Activated T-helper 2 cell treated with anti-CD3 and anti-CD28 coated beads, Interferon-gamma antibody, Interleukin-2, Interleukin-4, amounts not matched to agents 10 μg/mL and 5 μg/mL and 100 μg/mL, durations not matched to agents 14 hours and 24 hours and 36 hours (primary cell): ENCODE data around the gene ZDHHC9. TPM values are rescaled to one million over a fixed set of nuclear protein-coding genes. Genes with fewer than 3 reads are reported as not detected.

ENCODE experiments used
- DNase-seq: peaks from one replicate; pipeline ENCODE4 v3.0.0; 2021; ENCODE audit warnings: low spot score
- H3K27ac Mint-ChIP-seq: one replicate; pipeline ENCODE4 v1.8.0; 2021; ENCODE audit warnings: mixed read lengths
- H3K27me3 Mint-ChIP-seq: one replicate; pipeline ENCODE4 v1.8.0; 2021; ENCODE audit warnings: low read depth, mixed read lengths
- H3K36me3 Mint-ChIP-seq: one replicate; pipeline ENCODE4 v1.8.0; 2021; ENCODE audit warnings: low read depth, mixed read lengths
- H3K4me1 Mint-ChIP-seq: one replicate; pipeline ENCODE4 v1.8.0; 2021; ENCODE audit warnings: low read depth, mixed read lengths
- H3K4me3 Mint-ChIP-seq: one replicate; pipeline ENCODE4 v1.8.0; 2021; ENCODE audit warnings: low read depth, mild to moderate bottlenecking, moderate library complexity, mixed read lengths
- H3K9me3 Mint-ChIP-seq: one replicate; pipeline ENCODE4 v1.8.0; 2021; ENCODE audit warnings: mixed read lengths
- intact Hi-C: fragments of 100-400 bp; cut with micrococcal nuclease; formaldehyde crosslinking; loops from one replicate; pipeline ENCODE4 v1.15.1; 2023
- total RNA-seq: library from RNA; stranded (reverse); gene quantifications from 2 replicates; pipeline ENCODE4 v1.2.3, GENCODE V29; 2022

Gene ZDHHC9
- total RNA-seq, 1 donor from 2014 or later: 13.0 TPM

DNA sequence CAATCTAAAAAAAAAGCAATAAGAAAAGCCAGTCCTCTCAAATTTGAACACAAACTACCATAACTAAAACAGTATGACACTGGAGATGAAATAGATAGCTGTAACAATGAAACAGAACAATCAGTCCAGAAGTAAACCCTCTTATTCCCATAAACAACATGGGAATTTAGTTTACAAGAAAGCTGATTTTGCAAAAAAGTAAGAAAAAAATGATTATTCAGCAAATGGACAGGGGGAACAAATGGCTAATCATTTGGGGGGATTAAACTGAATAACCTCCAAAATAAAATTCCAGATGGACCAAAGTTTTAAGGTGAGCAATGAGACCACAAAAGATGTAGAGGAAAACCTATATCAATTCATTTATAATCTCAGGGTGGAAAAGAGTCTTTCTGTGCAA, 80.0 kb downstream of the ZDHHC9 start:
- intact Hi-C loops: loop anchor here (10.0 kb wide), 1 partner anchor 411 kb away; the partner anchor contains the start of gene RAB33A
- no peak for DNase-seq
- Mint-ChIP-seq H3K27me3 (no peaks in the 10 kb centered on the region), H3K4me1 (peaks cover 38% of the 10 kb centered on the region), H3K9me3 (no peaks in the 10 kb centered on the region), H3K27ac (no peak overlapping the region), H3K36me3 (no peaks in the 10 kb centered on the region), H3K4me3 (no peak overlapping the region)

DNA sequence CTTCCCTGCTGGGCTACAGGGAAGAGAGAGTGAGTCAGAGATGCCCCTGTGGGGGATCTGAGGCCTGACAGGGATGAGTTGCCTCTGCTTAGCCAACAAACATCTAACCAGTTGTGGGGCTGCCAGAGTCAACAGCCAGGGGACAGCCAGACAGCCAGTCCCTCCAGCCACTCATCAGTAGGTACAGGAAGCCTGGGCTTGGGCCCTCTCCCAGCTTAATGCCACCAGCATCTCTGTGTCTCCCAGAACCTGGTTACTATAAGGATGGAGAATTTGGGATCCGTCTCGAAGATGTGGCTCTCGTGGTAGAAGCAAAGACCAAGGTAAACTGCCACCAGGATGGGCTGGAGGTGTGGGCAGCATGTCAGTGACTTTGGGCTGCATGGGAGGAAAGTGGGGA, 81.2 kb downstream of the ZDHHC9 start:
- Mint-ChIP-seq H3K4me3 (no peak overlapping the region), H3K27ac (no peak overlapping the region)

DNA sequence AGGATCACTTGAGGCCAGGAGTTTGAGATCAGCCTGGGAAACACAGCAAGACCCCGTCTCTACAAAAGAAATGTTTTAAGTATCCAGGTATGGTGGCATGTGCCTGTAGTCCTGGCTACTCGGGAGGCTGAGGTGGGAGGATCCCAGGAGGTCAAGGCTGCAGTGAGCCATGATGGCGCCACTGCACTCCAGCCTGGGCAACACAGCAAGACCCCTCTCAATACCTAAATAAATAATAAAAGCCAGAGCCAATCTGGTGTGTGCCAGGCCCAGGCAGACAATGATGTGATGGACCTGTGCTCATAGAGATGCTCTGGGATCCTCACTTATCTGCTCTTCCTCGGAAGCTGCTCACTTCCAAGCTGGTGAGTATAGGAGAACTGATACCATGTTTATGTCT, 82.1 kb downstream of the ZDHHC9 start:
- H3K27ac Mint-ChIP-seq: no peak overlapping the region
- H3K4me3 Mint-ChIP-seq: no peak overlapping the region
- no peaks in the 10 kb centered on the region for H3K36me3 Mint-ChIP-seq
- H3K9me3 Mint-ChIP-seq: no peaks in the 10 kb centered on the region
- H3K27me3 Mint-ChIP-seq: no peaks in the 10 kb centered on the region
- no peak for DNase-seq
- H3K4me1 Mint-ChIP-seq: peaks cover 34% of the 10 kb centered on the region
- intact Hi-C loops: loop anchor here (10.0 kb wide), 1 partner anchor 413 kb away; the partner anchor contains the start of gene RAB33A

More for the DNA sequence above, 81.2 kb downstream of the ZDHHC9 start:
- H3K36me3 Mint-ChIP-seq: no peaks in the 10 kb centered on the region
- no peaks in the 10 kb centered on the region for H3K27me3 Mint-ChIP-seq
- no peaks in the 10 kb centered on the region for H3K9me3 Mint-ChIP-seq
- intact Hi-C loops: loop anchor here (10.0 kb wide), 1 partner anchor 412 kb away; the partner anchor contains the start of gene RAB33A
- DNase-seq: no peak
- H3K4me1 Mint-ChIP-seq: peaks cover 34% of the 10 kb centered on the region

DNA sequence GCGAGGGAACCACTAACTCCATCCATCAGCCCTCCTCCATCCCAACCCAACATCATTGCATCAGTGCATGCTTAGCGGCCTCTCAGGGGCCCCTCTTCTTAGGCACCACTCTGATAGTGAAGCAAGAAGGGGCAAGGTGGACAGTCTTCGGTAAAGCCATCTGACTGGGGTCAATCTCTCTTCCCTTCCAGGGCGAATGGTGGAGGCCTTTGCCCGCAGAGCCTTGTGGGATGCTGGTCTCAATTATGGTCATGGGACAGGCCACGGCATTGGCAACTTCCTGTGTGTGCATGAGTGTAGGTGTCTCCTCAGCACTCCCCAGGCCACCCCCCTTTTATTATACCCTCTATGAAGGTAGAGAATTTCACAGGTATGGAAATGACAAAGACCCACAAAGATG, 82.7 kb downstream of the ZDHHC9 start:
- Mint-ChIP-seq H3K27me3 (no peaks in the 10 kb centered on the region), H3K9me3 (no peaks in the 10 kb centered on the region), H3K4me3 (no peak overlapping the region), H3K36me3 (no peaks in the 10 kb centered on the region), H3K27ac (no peak overlapping the region), H3K4me1 (peaks cover 37% of the 10 kb centered on the region)
- no peak for DNase-seq
- intact Hi-C loops: loop anchor here (1.0 to 10.0 kb wide), 2 partner anchors 8 to 414 kb away; partner anchors contain the start of gene RAB33A

DNA sequence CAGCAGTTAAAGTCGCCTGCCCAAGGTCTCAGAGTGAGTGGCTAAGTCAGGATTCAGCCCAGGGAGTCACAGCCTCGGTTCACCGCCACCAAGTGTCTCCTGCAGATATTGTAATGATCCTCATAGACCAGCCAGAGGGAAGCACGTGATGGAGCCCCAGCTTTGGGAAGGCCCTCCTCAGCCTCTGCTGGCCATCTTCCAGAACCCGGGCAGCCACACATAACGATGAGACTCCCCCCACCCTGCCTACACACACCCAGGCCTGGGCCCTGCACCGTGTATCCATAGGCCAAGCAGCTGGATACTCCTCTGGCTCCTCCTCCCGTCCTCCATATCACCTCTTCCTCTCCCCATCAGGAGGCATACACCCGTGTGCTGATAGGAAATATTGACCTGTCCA, 83.5 kb downstream of the ZDHHC9 start:
- Mint-ChIP-seq H3K4me1 (peaks cover 38% of the 10 kb centered on the region), H3K9me3 (no peaks in the 10 kb centered on the region), H3K27ac (peak overlapping the region; percentile 86), H3K27me3 (no peaks in the 10 kb centered on the region), H3K4me3 (no peak overlapping the region), H3K36me3 (no peaks in the 10 kb centered on the region)
- intact Hi-C loops: loop anchor here (1.0 to 10.0 kb wide), 2 partner anchors 9 to 415 kb away; partner anchors contain the start of gene RAB33A
- no peak for DNase-seq

GRCh38 chrX:129759576-129760061, 84.1 kb downstream of the ZDHHC9 start:
- H3K36me3 Mint-ChIP-seq: no peaks in the 10 kb centered on the region
- H3K9me3 Mint-ChIP-seq: no peaks in the 10 kb centered on the region
- H3K4me1 Mint-ChIP-seq: peaks cover 42% of the 10 kb centered on the region
- H3K27me3 Mint-ChIP-seq: no peaks in the 10 kb centered on the region
- no peak overlapping the region for H3K4me3 Mint-ChIP-seq
- H3K27ac Mint-ChIP-seq: peak overlapping the region; percentile 86
- DNase-seq: peak; percentile 52
- intact Hi-C loops: loop anchor here (1.0 to 10.0 kb wide), 7 partner anchors 10 to 415 kb away; partner anchors contain the start of gene RAB33A

DNA sequence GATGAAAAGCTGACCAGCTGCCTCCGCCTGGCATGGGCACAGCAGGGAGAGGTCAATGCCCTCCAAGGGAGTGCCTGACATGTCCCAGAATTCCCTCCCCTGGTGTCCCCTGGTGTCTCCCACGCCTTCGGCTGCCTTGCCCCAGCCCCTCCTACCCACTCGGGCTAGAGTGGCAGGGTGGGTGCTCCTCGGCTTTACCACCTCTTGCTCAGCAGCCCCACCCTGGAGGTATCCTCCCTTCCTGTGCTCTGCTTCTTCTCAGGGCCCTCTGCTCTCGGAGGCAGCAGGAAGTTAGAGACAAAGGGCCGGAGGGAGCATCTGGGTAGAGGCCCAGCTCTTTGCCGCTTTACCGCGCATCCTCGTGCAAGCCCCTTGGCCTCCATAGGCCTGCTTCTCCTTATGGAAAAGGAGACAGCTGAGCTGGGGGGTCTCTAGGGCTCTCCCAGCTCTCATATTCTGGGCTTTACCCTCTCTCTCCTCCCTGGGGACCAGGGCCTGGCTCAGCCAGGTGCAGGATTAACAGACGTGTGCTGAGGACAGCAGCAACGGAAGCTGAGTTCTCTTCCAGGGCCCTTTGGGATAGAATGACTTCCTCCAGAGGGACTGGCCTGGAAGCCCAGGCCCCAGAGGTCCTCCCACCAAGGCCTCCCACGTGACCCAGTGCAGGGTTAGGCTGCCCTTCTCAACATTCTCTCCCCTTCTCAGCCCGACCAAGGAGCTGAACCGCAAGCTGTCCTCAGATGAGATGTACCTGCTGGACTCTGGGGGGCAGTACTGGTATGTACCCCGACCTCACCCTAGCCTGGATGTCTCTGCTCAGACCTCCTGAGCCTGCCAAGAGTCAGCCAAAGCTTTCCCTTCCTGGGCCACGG, 87.7 kb downstream of the ZDHHC9 start:
- intact Hi-C loops: loop anchor here (5.0 to 10.0 kb wide), 2 partner anchors 41 to 151 kb away; no protein-coding TSS in a partner anchor
- Mint-ChIP-seq H3K4me1 (peaks cover 49% of the 10 kb centered on the region), H3K36me3 (no peaks in the 10 kb centered on the region), H3K27ac (peak overlapping the region; percentile 46), H3K27me3 (no peaks in the 10 kb centered on the region), H3K4me3 (no peak overlapping the region), H3K9me3 (no peaks in the 10 kb centered on the region)
- DNase-seq: no peak

DNA sequence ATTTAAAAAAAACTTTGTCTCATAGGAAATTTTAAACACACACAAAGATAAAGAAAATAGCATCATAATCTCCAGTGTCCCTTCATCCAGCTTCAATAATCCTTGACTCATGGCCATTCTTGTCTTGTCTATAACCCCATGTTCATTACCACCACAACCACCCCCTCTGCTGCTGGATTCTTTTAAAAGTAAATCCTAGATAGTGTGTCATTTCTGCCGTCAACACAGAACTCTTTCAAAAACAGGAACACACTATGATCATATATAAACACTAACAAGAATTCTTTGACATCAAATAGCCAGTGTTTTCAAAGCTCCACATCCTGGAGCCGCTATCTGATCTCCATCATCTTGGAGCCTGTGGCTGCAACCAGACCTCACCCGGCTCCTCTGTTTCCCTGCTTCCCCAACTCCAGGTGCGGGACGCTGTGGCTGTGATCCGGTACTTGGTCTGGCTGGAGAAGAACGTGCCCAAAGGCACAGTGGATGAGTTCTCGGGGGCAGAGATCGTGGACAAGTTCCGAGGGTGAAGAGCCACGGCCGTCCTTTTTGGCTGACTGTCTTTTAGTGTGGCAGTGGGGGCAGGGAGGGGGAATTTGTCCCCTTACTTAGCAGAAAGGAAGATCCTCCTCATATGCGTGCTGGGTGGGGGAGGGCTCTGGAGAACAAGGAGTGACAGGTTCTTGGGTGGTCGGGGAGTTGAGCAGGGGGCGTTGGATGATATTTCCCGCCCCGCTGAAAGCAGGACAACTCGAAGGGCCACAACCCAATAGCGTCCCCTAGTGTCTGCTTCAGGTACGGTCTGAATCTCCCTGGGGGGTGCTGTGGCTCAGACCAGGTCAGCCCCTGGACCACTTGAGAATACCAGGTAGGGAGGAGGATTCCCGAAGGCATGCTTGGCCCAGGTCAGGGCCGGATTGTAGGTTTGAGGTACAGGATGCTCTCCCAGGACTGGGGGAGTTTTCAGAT, 89.3 kb downstream of the ZDHHC9 start:
- Mint-ChIP-seq H3K27me3 (no peaks in the 10 kb centered on the region), H3K27ac (peak overlapping the region; percentile 28), H3K4me1 (peaks cover 36% of the 10 kb centered on the region), H3K36me3 (no peaks in the 10 kb centered on the region), H3K4me3 (no peak overlapping the region), H3K9me3 (no peaks in the 10 kb centered on the region)
- DNase-seq: no peak
- intact Hi-C loops: loop anchor here (5.0 to 10.0 kb wide), 3 partner anchors 43 to 150 kb away; no protein-coding TSS in a partner anchor

Other genes with a start within 250 kb of the ZDHHC9 start
- 0.32 and 0.39 TPM in 2 replicates for gene APLN, start 188.9 kb downstream of the ZDHHC9 start, total RNA-seq
- 0.11 and 0.16 TPM in 2 replicates for gene XPNPEP2, start 104.9 kb downstream of the ZDHHC9 start, total RNA-seq
- gene SASH3, start 63.9 kb downstream of the ZDHHC9 start, total RNA-seq: 89.8 and 102 TPM in 2 replicates
- 46.6 and 49.9 TPM in 2 replicates for gene UTP14A, start 62.3 kb upstream of the ZDHHC9 start, total RNA-seq
- gene BCORL1, start 138.7 kb upstream of the ZDHHC9 start, total RNA-seq: 14.9 and 16.2 TPM in 2 replicates